Measurements from ENCODE around the gene NEURL1.

NEURL1 gene

GRCh38 chr10:103612462-103613365, 119.2 kb downstream of the NEURL1 start:
- DNase-seq, result no peak

GRCh38 chr10:103613616-103614015, 120.1 kb downstream of the NEURL1 start:
- no peak for DNase-seq

GRCh38 chr10:103614306-103615158, 121.0 kb downstream of the NEURL1 start:
- no peak for DNase-seq

- DNase-seq, result no peak
Observed at GRCh38 chr10:103616705-103617601, 123.4 kb downstream of the NEURL1 start.

- no peak for DNase-seq
Observed at GRCh38 chr10:103617602-103618385, 124.3 kb downstream of the NEURL1 start.

- peak; percentile 96 for DNase-seq
Observed at GRCh38 chr10:103618575-103619423, 125.3 kb downstream of the NEURL1 start.

GRCh38 chr10:103619424-103620351, 126.2 kb downstream of the NEURL1 start:
- peak; percentile 71 for DNase-seq

GRCh38 chr10:103620352-103620740, 126.8 kb downstream of the NEURL1 start:
- peak; percentile 69 for DNase-seq

- DNase-seq, result peak; percentile 9
Observed at GRCh38 chr10:103620891-103621782, 127.6 kb downstream of the NEURL1 start.

- no peak for DNase-seq
Observed at GRCh38 chr10:103621783-103622125, 128.2 kb downstream of the NEURL1 start.

- DNase-seq, result no peak
Observed at GRCh38 chr10:103622286-103622685, 128.8 kb downstream of the NEURL1 start.

- DNase-seq, result no peak
Observed at GRCh38 chr10:103622935-103623574, 129.6 kb downstream of the NEURL1 start.

GRCh38 chr10:103626178-103626577, 132.7 kb downstream of the NEURL1 start:
- no peak for DNase-seq

- no peak for DNase-seq
Observed at GRCh38 chr10:103627111-103627892, 133.8 kb downstream of the NEURL1 start.

GRCh38 chr10:103627893-103628292, 134.4 kb downstream of the NEURL1 start:
- no peak for DNase-seq

GRCh38 chr10:103629581-103629980, 136.1 kb downstream of the NEURL1 start:
- no peak for DNase-seq

GRCh38 chr10:103630156-103630555, 136.7 kb downstream of the NEURL1 start:
- DNase-seq, result no peak

Data from OCI-M1 (cell line).